Measurements from ENCODE around the gene OR51I1. TPM values are rescaled to one million over a fixed set of nuclear protein-coding genes. Genes with fewer than 3 reads are reported as not detected.
A peak's percentile ranks its signal among the peaks of the same experiment; 100 is the strongest.

Gene OR51I1
- total and polyA plus RNA-seq, 2 experiments from 2014 or later: not detected

DNA sequence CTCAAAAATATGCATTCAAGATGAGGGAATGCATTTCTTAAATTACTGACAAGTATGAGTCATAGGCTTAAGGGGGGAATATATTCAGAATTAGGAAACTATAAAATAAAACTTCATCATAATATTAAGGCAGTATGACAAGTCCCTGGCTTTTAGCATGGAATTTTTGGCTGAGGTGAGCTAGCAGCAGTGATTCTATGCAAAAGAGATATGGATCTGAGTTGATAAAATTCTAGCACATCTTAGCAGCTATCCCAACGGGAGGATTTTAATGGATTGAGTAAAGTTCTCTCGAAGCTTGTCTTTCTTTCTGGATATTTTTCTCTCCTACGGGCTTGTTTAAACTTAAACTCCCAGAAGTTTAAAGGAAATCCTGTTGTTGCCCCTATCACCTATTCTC, 18.2 kb downstream of the OR51I1 start:
- no peaks in the 10 kb centered on the region for H3K4me1 ChIP-seq (ENCODE audit: insufficient read depth)
- H4K20me1 ChIP-seq (ENCODE audit: insufficient read depth): no peaks in the 10 kb centered on the region
- H3K9me3 ChIP-seq (ENCODE audit: low read depth): no peaks in the 10 kb centered on the region
- no peaks in the 10 kb centered on the region for H3K79me2 ChIP-seq (ENCODE audit: insufficient read depth)
- in situ Hi-C loops (cut with MboI): no loop called here
- peak; percentile 2 for DNase-seq
- WGBS, 2 experiments (ENCODE audit: low coverage in 1 of 2, low lambda C conversion rate in 2 of 2, missing lambda C conversion rate in 2 of 2): 37 to 46% methylated on average over 3 of the region's 3 CpGs
- no peaks in the 10 kb centered on the region for H3F3A ChIP-seq (ENCODE audit: insufficient read depth)
- no peak overlapping the region for H3K4me3 ChIP-seq
- no peaks in the 10 kb centered on the region for H3K9me2 ChIP-seq (ENCODE audit: insufficient read depth)
- TF ChIP-seq EZH2phosphoT487 (IDR thresholded peaks at IDR 0.05; ENCODE audit: insufficient read depth, low read depth) (no peak), EZH2 (IDR thresholded peaks at IDR 0.05; ENCODE audit: insufficient read depth, poor library complexity, severe bottlenecking) (no peak)
- no peak overlapping the region for H2AFZ ChIP-seq
- H3K4me2 ChIP-seq (ENCODE audit: unreplicated experiment): no peak overlapping the region
- no peaks in the 10 kb centered on the region; the same call in 1 of the 2 replicates for H3K27me3 ChIP-seq (replicated peaks; ENCODE audit: insufficient read depth)
- H3K9ac ChIP-seq: no peak overlapping the region
- no peaks in the 10 kb centered on the region for H3K36me3 ChIP-seq (ENCODE audit: low read depth)
- no peak overlapping the region for H3K27ac ChIP-seq

DNA sequence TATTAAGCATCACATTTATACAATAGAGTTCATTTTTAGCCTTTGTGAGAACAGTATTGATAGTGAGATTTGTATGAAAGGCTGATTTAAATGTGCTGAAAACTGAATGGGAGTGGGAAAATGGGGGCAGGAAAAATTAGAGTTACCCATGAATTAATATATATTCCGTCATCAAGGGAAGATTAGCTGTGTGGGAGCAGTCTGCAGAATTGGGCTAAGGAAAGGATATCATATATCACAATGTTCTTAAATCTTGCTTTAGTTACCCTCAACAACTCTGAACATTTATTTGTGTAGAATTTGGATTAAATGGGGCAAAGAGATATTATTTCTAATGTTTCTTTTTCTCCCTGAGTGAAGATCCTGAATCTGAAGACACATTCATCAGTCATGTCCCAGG, 19.5 kb downstream of the OR51I1 start, which contains the start of gene OR51Q1:
OR51Q1 (plus strand) TSS at position 301 of the 400 bp plus-strand sequence; CDS start at position 391, 90 bp downstream.
- Histone ChIP-seq H3K4me2 (ENCODE audit: unreplicated experiment) (no peak within 1 kb of the TSS), H3K36me3 (ENCODE audit: low read depth) (no peaks in the 10 kb centered on the region), H3K9me3 (ENCODE audit: low read depth) (no peaks in the 10 kb centered on the region), H3K79me2 (ENCODE audit: insufficient read depth) (no peaks in the 10 kb centered on the region), H3K9ac (no peak within 1 kb of the TSS), H3K27ac (no peak within 1 kb of the TSS), H3K4me3 (no peak within 1 kb of the TSS), H2AFZ (no peak within 1 kb of the TSS), H3K9me2 (ENCODE audit: insufficient read depth) (no peaks in the 10 kb centered on the region), H3K4me1 (ENCODE audit: insufficient read depth) (no peaks in the 10 kb centered on the region), H3K27me3 (replicated peaks; ENCODE audit: insufficient read depth) (no peaks in the 10 kb centered on the region; the same call in 1 of the 2 replicates), H4K20me1 (ENCODE audit: insufficient read depth) (no peaks in the 10 kb centered on the region), H3F3A (ENCODE audit: insufficient read depth) (no peaks in the 10 kb centered on the region)
- TF ChIP-seq EZH2 (IDR thresholded peaks at IDR 0.05; ENCODE audit: insufficient read depth, poor library complexity, severe bottlenecking): no peak
- TF ChIP-seq EZH2phosphoT487 (IDR thresholded peaks at IDR 0.05; ENCODE audit: insufficient read depth, low read depth): no peak
- in situ Hi-C loops (cut with MboI): no loop called here
- WGBS, 2 experiments (ENCODE audit: low coverage in 1 of 2, low lambda C conversion rate in 2 of 2, missing lambda C conversion rate in 2 of 2): 36 to 47% methylated on average over 1 of the region's 1 CpG
- DNase-seq: no peak

DNA sequence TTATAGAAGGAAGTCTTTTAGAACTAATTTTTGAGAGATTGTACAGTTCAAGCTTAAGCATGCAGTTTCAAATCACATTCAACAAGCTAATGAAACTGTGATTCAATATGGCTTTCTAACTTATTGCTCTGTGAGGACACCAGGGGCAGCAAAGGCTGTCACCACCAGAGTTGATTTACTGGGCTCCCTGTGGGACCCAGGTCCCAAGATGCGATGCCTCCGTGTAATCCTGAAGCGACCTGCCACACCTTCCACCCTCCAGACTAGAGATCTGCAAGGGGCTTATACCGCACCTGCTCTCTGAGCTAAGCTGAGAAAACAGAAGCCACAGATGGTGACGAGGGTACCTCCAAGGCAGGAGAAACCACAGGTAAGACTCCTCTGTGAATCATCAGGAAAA, 20.3 kb downstream of the OR51I1 start:
- H3K79me2 ChIP-seq (ENCODE audit: insufficient read depth): no peaks in the 10 kb centered on the region
- no peak overlapping the region for H2AFZ ChIP-seq
- H3K4me1 ChIP-seq (ENCODE audit: insufficient read depth): no peaks in the 10 kb centered on the region
- no peak overlapping the region for H3K9ac ChIP-seq
- H3F3A ChIP-seq (ENCODE audit: insufficient read depth): no peaks in the 10 kb centered on the region
- no peaks in the 10 kb centered on the region for H3K36me3 ChIP-seq (ENCODE audit: low read depth)
- in situ Hi-C loops (cut with MboI): no loop called here
- H4K20me1 ChIP-seq (ENCODE audit: insufficient read depth): no peaks in the 10 kb centered on the region
- no peaks in the 10 kb centered on the region for H3K9me3 ChIP-seq (ENCODE audit: low read depth)
- H3K4me3 ChIP-seq: no peak overlapping the region
- H3K9me2 ChIP-seq (ENCODE audit: insufficient read depth): no peaks in the 10 kb centered on the region
- H3K4me2 ChIP-seq (ENCODE audit: unreplicated experiment): no peak overlapping the region
- no peak for DNase-seq
- no peak overlapping the region for H3K27ac ChIP-seq
- no peaks in the 10 kb centered on the region; the same call in 1 of the 2 replicates for H3K27me3 ChIP-seq (replicated peaks; ENCODE audit: insufficient read depth)
- 33 to 40% methylated on average over 5 of the region's 5 CpGs for WGBS, 2 experiments (ENCODE audit: low coverage in 1 of 2, low lambda C conversion rate in 2 of 2, missing lambda C conversion rate in 2 of 2)
- no peak for TF ChIP-seq EZH2 (IDR thresholded peaks at IDR 0.05; ENCODE audit: insufficient read depth, poor library complexity, severe bottlenecking)
- TF ChIP-seq EZH2phosphoT487 (IDR thresholded peaks at IDR 0.05; ENCODE audit: insufficient read depth, low read depth): no peak

DNA sequence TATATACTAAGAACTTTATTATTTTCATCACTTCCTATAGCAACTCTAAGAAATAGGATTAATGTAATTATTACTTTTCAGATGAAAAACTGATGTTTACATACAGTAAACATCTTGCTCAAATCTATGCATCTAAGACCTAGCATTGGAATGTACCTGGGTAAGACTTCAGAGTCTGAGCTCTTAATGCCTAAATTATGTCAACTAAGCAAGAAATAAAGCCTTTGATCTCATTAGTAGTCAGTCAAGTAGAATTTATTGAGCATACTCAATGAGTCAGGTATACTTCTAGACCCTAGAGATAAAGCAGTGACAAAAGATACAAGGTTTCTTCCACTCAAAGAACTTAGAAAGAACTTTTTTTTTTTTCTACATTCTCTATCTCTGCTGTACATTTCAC, 36.1 kb downstream of the OR51I1 start:
- Histone ChIP-seq H3K4me3 (no peak overlapping the region), H3K9me3 (ENCODE audit: low read depth) (no peaks in the 10 kb centered on the region), H4K20me1 (ENCODE audit: insufficient read depth) (no peaks in the 10 kb centered on the region), H3K27me3 (replicated peaks; ENCODE audit: insufficient read depth) (peaks cover 5% of the 10 kb centered on the region), H3K9ac (no peak overlapping the region), H3K4me1 (ENCODE audit: insufficient read depth) (no peaks in the 10 kb centered on the region), H3K27ac (no peak overlapping the region), H3K9me2 (ENCODE audit: insufficient read depth) (no peaks in the 10 kb centered on the region), H3F3A (ENCODE audit: insufficient read depth) (no peaks in the 10 kb centered on the region), H2AFZ (no peak overlapping the region), H3K79me2 (ENCODE audit: insufficient read depth) (no peaks in the 10 kb centered on the region), H3K4me2 (ENCODE audit: unreplicated experiment) (no peak overlapping the region), H3K36me3 (ENCODE audit: low read depth) (no peaks in the 10 kb centered on the region)
- DNase-seq: no peak
- no peak for TF ChIP-seq EZH2 (IDR thresholded peaks at IDR 0.05; ENCODE audit: insufficient read depth, poor library complexity, severe bottlenecking)
- no peak for TF ChIP-seq EZH2phosphoT487 (IDR thresholded peaks at IDR 0.05; ENCODE audit: insufficient read depth, low read depth)
- in situ Hi-C loops (cut with MboI): no loop called here

DNA sequence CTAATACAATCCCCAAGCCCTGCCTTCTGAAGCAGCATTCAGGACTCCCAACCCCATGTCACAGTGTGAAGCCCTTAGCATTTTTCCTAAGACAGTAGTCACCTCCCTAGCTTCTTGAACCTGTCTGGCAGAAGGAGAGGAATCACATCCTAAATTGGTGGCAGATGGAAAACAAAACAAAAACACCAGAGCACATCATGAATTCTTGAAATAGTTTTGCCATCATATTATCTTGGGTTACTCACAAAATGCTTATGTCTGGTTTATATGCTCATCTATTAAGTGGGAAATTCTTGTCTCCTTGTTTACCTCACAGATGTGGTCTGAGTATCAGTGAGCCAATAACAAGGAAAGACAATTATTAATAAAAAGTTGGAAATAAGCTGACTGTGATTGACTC, 42.4 kb downstream of the OR51I1 start:
- no peak for TF ChIP-seq EZH2 (IDR thresholded peaks at IDR 0.05; ENCODE audit: insufficient read depth, poor library complexity, severe bottlenecking)
- no peak for TF ChIP-seq EZH2phosphoT487 (IDR thresholded peaks at IDR 0.05; ENCODE audit: insufficient read depth, low read depth)
- Histone ChIP-seq H3K79me2 (ENCODE audit: insufficient read depth) (no peaks in the 10 kb centered on the region), H3K36me3 (ENCODE audit: low read depth) (no peaks in the 10 kb centered on the region), H3K4me3 (no peak overlapping the region), H3K4me1 (ENCODE audit: insufficient read depth) (no peaks in the 10 kb centered on the region), H4K20me1 (ENCODE audit: insufficient read depth) (no peaks in the 10 kb centered on the region), H3K9me3 (ENCODE audit: low read depth) (no peaks in the 10 kb centered on the region), H3F3A (ENCODE audit: insufficient read depth) (no peaks in the 10 kb centered on the region), H2AFZ (no peak overlapping the region), H3K9me2 (ENCODE audit: insufficient read depth) (no peaks in the 10 kb centered on the region), H3K4me2 (ENCODE audit: unreplicated experiment) (no peak overlapping the region), H3K27me3 (replicated peaks; ENCODE audit: insufficient read depth) (no peaks in the 10 kb centered on the region), H3K9ac (no peak overlapping the region), H3K27ac (no peak overlapping the region)
- in situ Hi-C loops (cut with MboI): loop anchor here (25.0 kb wide), 1 partner anchor 762 kb away; the partner anchor contains the start of genes OR51D1 and OR51E1
- no peak for DNase-seq
